ENCODE data around the gene KCTD16. TPM values are rescaled to one million over a fixed set of nuclear protein-coding genes. Genes with fewer than 3 reads are reported as not detected.

KCTD16 gene
- total RNA-seq, 1 donor from 2014 or later: 0.37 TPM

- Mint-ChIP-seq H3K36me3 (ENCODE audit: low read depth) (no peaks in the 10 kb centered on the region), H3K27ac (ENCODE audit: unreplicated experiment) (no peak overlapping the region), H3K27me3 (ENCODE audit: low read depth) (no peaks in the 10 kb centered on the region), H3K4me1 (no peaks in the 10 kb centered on the region), H3K9me3 (no peaks in the 10 kb centered on the region), H3K4me3 (no peak overlapping the region)
- TF ChIP-seq CTCF (conservative IDR thresholded peaks at IDR 0.05): no peak
- DNase-seq (ENCODE audit: low read depth, low spot score): no peak
Measured at GRCh38 chr5:144365885-144366284, 195.2 kb downstream of the KCTD16 start.

GRCh38 chr5:144367991-144368390 is 197.3 kb downstream of the KCTD16 start:
- H3K27ac Mint-ChIP-seq (ENCODE audit: unreplicated experiment): no peak overlapping the region
- H3K36me3 Mint-ChIP-seq (ENCODE audit: low read depth): no peaks in the 10 kb centered on the region
- H3K27me3 Mint-ChIP-seq (ENCODE audit: low read depth): no peaks in the 10 kb centered on the region

GRCh38 chr5:144368556-144368955 is 197.9 kb downstream of the KCTD16 start:
- TF ChIP-seq CTCF (conservative IDR thresholded peaks at IDR 0.05): no peak
- Mint-ChIP-seq H3K27ac (ENCODE audit: unreplicated experiment) (no peak overlapping the region), H3K4me3 (no peak overlapping the region), H3K9me3 (no peaks in the 10 kb centered on the region), H3K27me3 (ENCODE audit: low read depth) (no peaks in the 10 kb centered on the region), H3K36me3 (ENCODE audit: low read depth) (no peaks in the 10 kb centered on the region), H3K4me1 (no peaks in the 10 kb centered on the region)
- DNase-seq (ENCODE audit: low read depth, low spot score): no peak

More at GRCh38 chr5:144367991-144368390, 197.3 kb downstream of the KCTD16 start:
- Mint-ChIP-seq H3K9me3 (no peaks in the 10 kb centered on the region), H3K4me1 (no peaks in the 10 kb centered on the region), H3K4me3 (no peak overlapping the region)
- TF ChIP-seq CTCF (conservative IDR thresholded peaks at IDR 0.05): no peak
- DNase-seq (ENCODE audit: low read depth, low spot score): no peak

- no peak for DNase-seq (ENCODE audit: low read depth, low spot score)
- Mint-ChIP-seq H3K36me3 (ENCODE audit: low read depth) (no peaks in the 10 kb centered on the region), H3K27me3 (ENCODE audit: low read depth) (no peaks in the 10 kb centered on the region), H3K9me3 (no peaks in the 10 kb centered on the region), H3K4me1 (no peaks in the 10 kb centered on the region), H3K27ac (ENCODE audit: unreplicated experiment) (no peak overlapping the region), H3K4me3 (no peak overlapping the region)
- TF ChIP-seq CTCF (conservative IDR thresholded peaks at IDR 0.05): no peak
Measured at GRCh38 chr5:144369006-144369405, 198.3 kb downstream of the KCTD16 start.

- Mint-ChIP-seq H3K36me3 (ENCODE audit: low read depth) (no peaks in the 10 kb centered on the region), H3K9me3 (no peaks in the 10 kb centered on the region), H3K4me1 (no peaks in the 10 kb centered on the region), H3K27me3 (ENCODE audit: low read depth) (no peaks in the 10 kb centered on the region), H3K27ac (ENCODE audit: unreplicated experiment) (no peak overlapping the region), H3K4me3 (no peak overlapping the region)
- no peak for TF ChIP-seq CTCF (conservative IDR thresholded peaks at IDR 0.05)
- no peak for DNase-seq (ENCODE audit: low read depth, low spot score)
Measured at GRCh38 chr5:144370273-144370672, 199.6 kb downstream of the KCTD16 start.

- no peak overlapping the region for H3K4me3 Mint-ChIP-seq
- TF ChIP-seq CTCF (conservative IDR thresholded peaks at IDR 0.05): no peak
- H3K27ac Mint-ChIP-seq (ENCODE audit: unreplicated experiment): no peak overlapping the region
- H3K36me3 Mint-ChIP-seq (ENCODE audit: low read depth): no peaks in the 10 kb centered on the region
- no peak for DNase-seq (ENCODE audit: low read depth, low spot score)
- H3K27me3 Mint-ChIP-seq (ENCODE audit: low read depth): no peaks in the 10 kb centered on the region
- no peaks in the 10 kb centered on the region for H3K4me1 Mint-ChIP-seq
- no peaks in the 10 kb centered on the region for H3K9me3 Mint-ChIP-seq
Measured at GRCh38 chr5:144374637-144375036, 204.0 kb downstream of the KCTD16 start.

Data from neural crest cell (in vitro differentiated cells).